Stimulated activated CD8-positive, alpha-beta memory T cell treated with anti-CD3 and anti-CD28 coated beads, Interleukin-4, amount 100 ng/mL, for 4 hours (primary cell): ENCODE data around the gene AGO1.
"Not testable (repeated sequence)": the region's sequence is repeated elsewhere in the genome, so short reads cannot be mapped to it uniquely, and the experiment has no call there.

Experiments used
- DNase-seq, 2 donors: peaks; one replicate each; pipeline ENCODE4 v3.0.0-alpha.2; 2020; ENCODE audit warnings: low read depth in 2 of 2, low spot score in 1 of 2

Gene AGO1

GRCh38 chr1:35971601-35972000 is 88.6 kb downstream of the AGO1 start:
- DNase-seq, result no peak

GRCh38 chr1:35972631-35973030 is 89.6 kb downstream of the AGO1 start:
- not testable (repeated sequence) for DNase-seq

- no peak for DNase-seq
Observed at GRCh38 chr1:35980090-35980489, 97.1 kb downstream of the AGO1 start.
